ENCODE results near the gene CDKN2D. TPM values are rescaled to one million over a fixed set of nuclear protein-coding genes. Genes with fewer than 3 reads are reported as not detected.
A peak's percentile ranks its signal among the peaks of the same experiment; 100 is the strongest.

Gene CDKN2D
- 9.4 and 13.0 TPM in 2 replicates for total RNA-seq
- long read RNA-seq, partial matches to known transcripts = 0 of 1 reads
- long read RNA-seq, other reads (novel, unspliced or antisense) = 0 of 1 reads

GRCh38 chr19:10568826-10569651, at the start of gene CDKN2D:
CDKN2D (minus strand) TSS chr19:10568979; CDS start chr19:10568653, 326 bp downstream.
- Mint-ChIP-seq H3K27me3 (ENCODE audit: unreplicated experiment) (no peaks in the 10 kb centered on the region), H3K9me3 (ENCODE audit: unreplicated experiment) (no peaks in the 10 kb centered on the region), H3K36me3 (ENCODE audit: unreplicated experiment) (no peaks in the 10 kb centered on the region), H3K4me1 (ENCODE audit: unreplicated experiment) (peaks cover 41% of the 10 kb centered on the region), H3K27ac (ENCODE audit: unreplicated experiment) (peak within 1 kb of the TSS; percentile 89), H3K4me3 (ENCODE audit: unreplicated experiment) (peak within 1 kb of the TSS; percentile 88)
- peak; percentile 40 for TF ChIP-seq CTCF (IDR thresholded peaks at IDR 0.05)
- peak; percentile 100 for DNase-seq (ENCODE audit: extremely low spot score, unreplicated experiment)

GRCh38 chr19:10617409-10618121, 48.8 kb upstream of the CDKN2D start:
- Mint-ChIP-seq H3K9me3 (ENCODE audit: unreplicated experiment) (no peaks in the 10 kb centered on the region), H3K4me3 (ENCODE audit: unreplicated experiment) (peak overlapping the region; percentile 68), H3K27ac (ENCODE audit: unreplicated experiment) (peak overlapping the region; percentile 92), H3K4me1 (ENCODE audit: unreplicated experiment) (peaks cover 34% of the 10 kb centered on the region), H3K27me3 (ENCODE audit: unreplicated experiment) (no peaks in the 10 kb centered on the region), H3K36me3 (ENCODE audit: unreplicated experiment) (peaks cover 11% of the 10 kb centered on the region)
- no peak for DNase-seq (ENCODE audit: extremely low spot score, unreplicated experiment)
- no peak for TF ChIP-seq CTCF (IDR thresholded peaks at IDR 0.05)

GRCh38 chr19:10615429-10616023, 46.7 kb upstream of the CDKN2D start:
- DNase-seq (ENCODE audit: extremely low spot score, unreplicated experiment) = no peak
- Mint-ChIP-seq H3K4me1 (ENCODE audit: unreplicated experiment) (peaks cover 37% of the 10 kb centered on the region), H3K27ac (ENCODE audit: unreplicated experiment) (peak overlapping the region; percentile 50), H3K4me3 (ENCODE audit: unreplicated experiment) (no peak overlapping the region), H3K9me3 (ENCODE audit: unreplicated experiment) (no peaks in the 10 kb centered on the region), H3K36me3 (ENCODE audit: unreplicated experiment) (peaks cover 8% of the 10 kb centered on the region), H3K27me3 (ENCODE audit: unreplicated experiment) (no peaks in the 10 kb centered on the region)
- no peak for TF ChIP-seq CTCF (IDR thresholded peaks at IDR 0.05)

- Mint-ChIP-seq H3K27me3 (ENCODE audit: unreplicated experiment) (no peaks in the 10 kb centered on the region), H3K27ac (ENCODE audit: unreplicated experiment) (peak overlapping the region; percentile 41), H3K4me3 (ENCODE audit: unreplicated experiment) (no peak overlapping the region), H3K36me3 (ENCODE audit: unreplicated experiment) (peaks cover 8% of the 10 kb centered on the region), H3K4me1 (ENCODE audit: unreplicated experiment) (peaks cover 34% of the 10 kb centered on the region), H3K9me3 (ENCODE audit: unreplicated experiment) (no peaks in the 10 kb centered on the region)
- no peak for DNase-seq (ENCODE audit: extremely low spot score, unreplicated experiment)
- TF ChIP-seq CTCF (IDR thresholded peaks at IDR 0.05) = no peak
Measured at GRCh38 chr19:10612499-10613119, 43.8 kb upstream of the CDKN2D start.

Measured in osteocyte (in vitro differentiated cells).